Esophagus mucosa (tissue), 1 donor: ENCODE data around the gene ISL2. TPM values are rescaled to one million over a fixed set of nuclear protein-coding genes. Genes with fewer than 3 reads are reported as not detected.

ENCODE experiments used
- ATAC-seq: fragments of 200-7000 bp; cut with Tn5 transposase; one replicate; pipeline ENCODE4 v1.9.1; 2020
- total RNA-seq: library from RNA; stranded (reverse); gene quantifications from one replicate; pipeline ENCODE4 v1.2.4, GENCODE V29; 2023
- donor health status: DM: yes; HTN: yes; CAD: no.

Gene ISL2
- total RNA-seq, 1 donor from 2014 or later = not detected

GRCh38 chr15:76377751-76378150 lies 41.2 kb downstream of the ISL2 start:
- ATAC-seq = no peak

DNA sequence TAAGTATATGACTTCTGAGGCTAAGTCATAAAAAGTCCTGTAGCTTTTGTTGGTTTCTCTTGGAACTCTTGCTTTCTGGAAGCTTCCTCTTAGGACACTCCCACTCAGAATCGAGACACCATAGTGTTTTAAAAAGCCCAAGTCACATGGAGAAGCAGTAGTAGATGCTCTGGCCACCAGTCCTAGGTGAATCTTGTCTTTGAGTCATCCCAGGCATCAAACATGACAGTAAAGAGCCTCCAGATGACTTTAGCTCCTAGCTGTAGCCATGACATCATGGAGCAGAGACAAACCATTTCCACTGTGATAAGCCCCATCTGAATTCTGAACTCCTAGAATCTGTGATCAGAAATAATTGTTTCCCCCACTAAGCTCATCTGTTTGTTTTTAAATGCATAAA lies 42.1 kb downstream of the ISL2 start:
- no peak for ATAC-seq

DNA sequence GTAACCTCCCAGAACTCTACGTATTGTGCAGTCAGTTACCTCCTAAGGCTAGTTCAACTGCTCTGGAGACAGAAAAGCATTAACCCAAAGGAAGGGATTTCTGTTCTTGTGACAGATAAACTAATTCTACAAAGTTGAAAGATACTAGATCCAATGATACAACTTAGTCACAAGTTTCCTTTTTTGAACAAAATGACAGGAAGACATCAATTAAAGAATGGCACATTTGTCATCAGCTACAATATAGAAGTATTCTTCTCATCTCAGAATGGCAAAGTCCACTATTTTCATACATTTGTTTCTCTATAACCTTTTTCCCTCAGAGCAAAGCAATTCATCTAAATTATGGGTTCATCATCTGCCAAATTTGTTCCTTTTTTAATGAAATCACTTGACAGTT lies 43.7 kb downstream of the ISL2 start:
- no peak for ATAC-seq

GRCh38 chr15:76381366-76381765 lies 44.8 kb downstream of the ISL2 start:
- no peak for ATAC-seq

- no peak for ATAC-seq
Observed at GRCh38 chr15:76382987-76383728, 46.6 kb downstream of the ISL2 start.

DNA sequence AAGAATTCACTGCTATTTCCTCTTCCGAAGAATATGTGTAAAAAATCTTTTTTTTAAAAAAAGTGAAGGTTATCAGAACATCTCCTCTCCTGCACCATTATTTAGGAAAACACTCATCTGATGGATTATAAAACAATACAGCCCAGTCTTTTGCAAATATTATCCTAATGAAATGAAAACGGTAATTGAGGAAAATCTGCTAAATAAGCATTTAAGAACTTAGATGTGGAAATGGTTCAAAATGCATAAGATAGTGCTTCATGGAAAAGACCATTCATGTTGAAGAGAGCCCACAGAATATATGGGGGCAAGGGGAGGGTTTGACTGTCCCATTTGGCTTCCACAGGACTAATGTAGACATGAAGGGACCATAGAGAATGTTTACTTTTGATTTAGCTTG lies 47.8 kb downstream of the ISL2 start:
- no peak for ATAC-seq

DNA sequence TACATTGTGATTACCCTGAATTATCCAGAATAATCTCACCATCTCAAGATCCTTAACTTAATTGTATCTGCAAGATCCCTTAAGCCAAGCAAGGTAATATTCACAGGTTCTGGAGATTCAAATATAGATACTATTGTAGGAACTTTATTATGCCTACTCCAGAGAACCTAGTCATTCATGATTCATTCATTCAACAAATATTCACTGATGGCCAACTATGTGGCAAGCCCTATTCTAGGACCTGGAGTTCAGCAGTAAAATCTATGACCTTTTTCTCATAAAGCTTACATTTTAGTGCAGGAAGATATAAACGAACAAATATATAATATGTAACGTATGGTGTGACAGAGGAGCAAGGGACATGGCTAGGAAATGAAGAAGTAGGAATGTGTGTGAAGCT lies 49.6 kb downstream of the ISL2 start:
- no peak for ATAC-seq

- no peak for ATAC-seq
Observed at GRCh38 chr15:76386926-76387325, 50.4 kb downstream of the ISL2 start.

- ATAC-seq = no peak
Observed at GRCh38 chr15:76390571-76390970, 54.0 kb downstream of the ISL2 start.

- ATAC-seq = no peak
Observed at GRCh38 chr15:76391309-76391708, 54.7 kb downstream of the ISL2 start.

GRCh38 chr15:76391847-76392246 lies 55.3 kb downstream of the ISL2 start:
- no peak for ATAC-seq

Other genes starting within 250 kb of the ISL2 start
- 79.8 TPM for gene ETFA, start 25.3 kb upstream of the ISL2 start, total RNA-seq